HT-29 (cell line): ENCODE measurements around the gene SLC17A2. TPM values are rescaled to one million over a fixed set of nuclear protein-coding genes. Genes with fewer than 3 reads are reported as not detected.

Source experiments
- DNase-seq: peaks from one replicate; pipeline ENCODE4 v3.0.0-alpha.2; 2015; ENCODE audit warnings: low spot score
- total RNA-seq: library from RNA; depleted of rRNA; stranded (reverse); fragments of >200 nt; shearing (Covaris generic); gene quantifications from 2 replicates; pipeline ENCODE4 v1.2.3, GENCODE V29; 2014

The SLC17A2 gene
- total RNA-seq, 1 experiment from 2014 or later = not detected

GRCh38 chr6:25919657-25920056 is 10.8 kb downstream of the SLC17A2 start:
- DNase-seq = no peak

GRCh38 chr6:25918083-25918683 is 12.3 kb downstream of the SLC17A2 start:
- DNase-seq = no peak

- DNase-seq = no peak
These were observed 13.6 kb downstream of the SLC17A2 start for GRCh38 chr6:25916789-25917490.

GRCh38 chr6:25916330-25916729 is 14.2 kb downstream of the SLC17A2 start:
- no peak for DNase-seq

- DNase-seq = no peak
These were observed 16.8 kb downstream of the SLC17A2 start for GRCh38 chr6:25913741-25914140.

DNA sequence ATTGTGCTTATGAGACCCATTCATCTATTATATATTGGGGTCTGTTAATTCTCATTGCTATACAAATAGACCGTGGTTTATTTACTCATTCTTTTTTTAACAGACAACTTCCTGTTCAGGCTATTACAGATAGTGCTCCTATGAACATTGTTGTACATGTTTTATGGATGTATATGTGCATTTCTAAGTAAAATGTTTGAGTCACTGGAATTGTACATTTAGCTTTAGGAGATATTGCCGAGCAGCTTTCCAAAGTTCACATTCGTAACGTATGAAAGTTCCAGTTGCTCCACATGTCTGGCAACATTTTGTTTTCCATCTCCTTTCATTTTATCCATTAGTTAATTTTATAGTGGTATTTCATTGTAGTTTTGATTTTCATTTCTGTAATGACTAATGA is 19.1 kb downstream of the SLC17A2 start:
- no peak for DNase-seq

- no peak for DNase-seq
These were observed 22.9 kb downstream of the SLC17A2 start for GRCh38 chr6:25907475-25908014.

DNA sequence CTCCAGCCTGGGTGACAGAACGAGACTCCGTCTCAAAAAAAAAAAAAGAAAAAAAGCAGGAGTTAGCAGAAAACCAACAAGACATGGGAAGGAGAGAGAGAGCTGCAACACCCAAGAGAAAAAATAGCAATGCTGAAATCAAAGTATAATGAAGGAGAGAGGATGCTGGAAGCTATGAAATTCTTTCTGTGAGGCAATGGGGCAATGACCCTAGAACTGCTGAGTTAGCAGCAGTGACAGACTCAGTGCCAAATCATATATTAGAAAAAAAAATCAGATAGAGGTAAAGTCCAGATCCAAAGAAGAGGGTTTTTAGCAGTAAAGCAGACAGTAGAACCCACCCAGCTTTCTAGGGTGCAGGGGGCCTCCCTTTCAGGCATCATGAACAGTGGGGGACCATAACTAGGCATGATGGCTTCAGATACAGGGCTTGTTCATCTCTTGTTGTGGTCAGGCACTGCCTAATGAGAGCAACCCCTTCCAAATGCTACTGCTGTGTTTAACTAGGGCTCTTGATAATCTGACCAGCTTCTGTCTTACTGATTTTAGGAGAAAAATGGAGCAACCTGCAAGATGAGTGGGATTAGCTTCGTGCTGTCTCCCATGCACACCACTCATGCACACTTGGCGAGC is 26.9 kb downstream of the SLC17A2 start:
- DNase-seq = no peak

- DNase-seq = no peak
These were observed 28.4 kb downstream of the SLC17A2 start for GRCh38 chr6:25902071-25902470.

- no peak for DNase-seq
These were observed 29.6 kb downstream of the SLC17A2 start for GRCh38 chr6:25900843-25901242.

- DNase-seq = no peak
These were observed 30.7 kb downstream of the SLC17A2 start for GRCh38 chr6:25899580-25900408.

- no peak for DNase-seq
These were observed 31.4 kb downstream of the SLC17A2 start for GRCh38 chr6:25899123-25899522.

DNA sequence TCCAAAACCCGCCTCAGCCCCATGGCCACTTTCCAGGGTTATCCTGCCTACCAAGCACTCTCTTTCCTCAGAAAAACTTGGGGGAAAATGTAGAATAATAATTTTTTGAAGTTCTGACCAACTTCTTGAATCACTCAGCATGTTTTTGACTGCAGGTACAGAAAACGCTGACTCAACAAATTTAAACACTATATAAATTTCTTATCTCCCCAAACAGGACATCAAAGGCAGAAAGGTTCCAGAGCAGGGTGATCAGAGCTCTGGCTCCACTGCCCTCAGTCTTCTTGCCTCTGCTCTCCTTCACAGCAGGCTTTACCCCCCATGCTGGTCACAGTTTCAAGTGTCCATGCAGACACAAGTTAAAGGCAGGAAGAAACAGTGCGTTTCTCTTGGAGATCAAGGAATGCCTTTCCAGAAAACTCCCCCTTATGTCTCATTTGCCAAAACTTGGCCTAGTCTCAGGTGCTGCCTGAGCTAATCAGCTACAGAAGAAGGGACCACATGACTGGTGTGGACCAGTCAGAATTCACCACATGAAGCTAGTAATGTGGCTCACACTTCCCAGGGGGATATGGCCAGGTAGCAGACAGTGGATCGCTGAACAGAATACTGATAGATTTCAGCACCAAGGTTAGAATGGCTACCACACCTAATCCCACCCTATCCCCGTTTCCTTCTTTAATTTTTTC is 32.1 kb downstream of the SLC17A2 start:
- DNase-seq = no peak

DNA sequence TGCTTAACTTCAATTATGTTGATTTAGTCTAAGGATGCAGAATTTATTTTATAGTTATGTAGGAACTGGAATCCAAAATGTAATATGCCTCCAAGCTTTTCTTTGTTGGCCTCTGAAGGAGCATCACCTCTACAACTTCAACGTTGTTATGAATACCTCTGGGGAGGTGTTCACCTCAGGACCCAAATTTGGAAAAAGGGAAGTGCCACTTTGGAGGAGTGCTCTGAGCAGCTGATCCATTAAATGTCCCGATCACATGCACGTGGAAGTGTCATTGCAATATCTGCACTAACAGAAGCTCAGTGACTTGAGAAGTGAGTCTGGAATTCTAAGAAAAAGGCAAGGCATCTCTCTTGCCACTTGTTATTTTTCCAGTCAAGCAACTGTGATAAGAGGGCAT is 34.2 kb downstream of the SLC17A2 start:
- no peak for DNase-seq

- DNase-seq = no peak
These were observed 34.7 kb downstream of the SLC17A2 start for GRCh38 chr6:25895771-25896170.

GRCh38 chr6:25893778-25894177 is 36.7 kb downstream of the SLC17A2 start:
- DNase-seq = no peak

DNA sequence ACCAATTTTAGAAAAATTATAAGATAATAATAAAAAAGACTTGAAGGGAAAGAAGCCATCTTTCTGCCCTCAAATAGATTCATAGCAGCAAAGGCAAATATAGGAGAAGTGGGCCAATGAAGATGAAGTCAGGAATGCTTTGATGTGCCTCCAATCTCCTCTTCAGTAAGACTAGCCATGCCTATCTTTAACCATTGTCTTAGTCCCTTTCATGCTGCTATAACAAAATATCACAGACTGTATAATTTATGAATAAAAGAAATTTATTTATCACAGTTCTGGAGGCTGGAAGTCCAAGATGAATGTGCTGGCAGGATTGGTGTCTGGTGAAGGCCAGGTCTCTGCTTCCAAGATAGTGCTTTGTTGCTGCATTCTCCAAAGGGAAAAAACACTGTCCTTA is 37.6 kb downstream of the SLC17A2 start:
- DNase-seq = no peak

GRCh38 chr6:25889877-25890853 is 40.3 kb downstream of the SLC17A2 start:
- DNase-seq = peak; percentile 67

DNA sequence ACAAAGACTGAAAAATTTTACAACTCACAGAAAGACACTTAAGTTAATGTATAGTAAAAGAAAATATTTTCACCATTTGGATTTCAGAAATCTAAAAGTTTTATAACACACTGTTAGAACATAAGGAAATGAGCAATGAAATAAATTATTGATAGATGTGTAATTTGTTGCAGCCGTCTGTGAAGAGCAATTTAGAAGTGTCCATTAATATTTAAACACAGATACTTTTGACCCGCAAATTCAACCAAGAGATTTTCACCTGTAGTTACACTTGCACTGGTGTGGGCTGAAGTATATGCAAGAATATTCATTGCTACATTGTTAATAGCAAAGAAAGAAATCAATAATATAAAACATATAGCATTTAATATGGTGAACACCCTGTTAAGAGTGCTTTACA is 41.9 kb downstream of the SLC17A2 start:
- no peak for DNase-seq

DNA sequence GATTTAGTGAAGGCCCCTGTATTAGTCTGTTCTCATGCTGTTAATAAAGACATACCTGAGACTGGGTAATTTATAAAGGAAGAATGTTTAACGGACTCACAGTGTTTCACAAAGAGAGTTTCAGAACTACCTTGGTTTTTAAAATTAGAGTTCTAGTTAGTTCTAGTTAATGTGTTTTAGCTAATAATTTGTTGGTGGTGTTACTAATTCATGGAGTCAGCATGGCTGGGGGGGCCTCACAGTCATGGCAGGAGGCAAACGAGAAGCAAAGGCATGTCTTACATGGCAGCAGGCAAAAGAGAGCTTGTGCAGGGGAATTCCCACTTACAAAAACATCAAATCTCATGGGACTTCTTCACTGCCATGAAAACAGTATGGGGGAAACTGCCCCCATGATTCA is 44.4 kb downstream of the SLC17A2 start:
- DNase-seq = no peak
